GM12878 (cell line): ENCODE data around the gene SPON2. TPM values are rescaled to one million over a fixed set of nuclear protein-coding genes. Genes with fewer than 3 reads are reported as not detected.

ENCODE experiments used
- BACH1 ChIP-seq: fragments of 450-650 bp; IDR thresholded peaks from 2 replicates; pipeline ENCODE4 v1.6.1; 2017; ENCODE audit warnings: mild to moderate bottlenecking, borderline replicate concordance
- CBX5 ChIP-seq: sonication (generic); IDR thresholded peaks from 2 replicates; pipeline ENCODE4 v1.6.1; 2016; ENCODE audit warnings: low read depth, moderate library complexity, mild to moderate bottlenecking, inconsistent platforms
- CEBPB ChIP-seq, 2 experiments: fragments of 150-350 bp in 1 of 2; IDR thresholded peaks; 2 replicates each; pipeline ENCODE4 v1.6.1; 2012 to 2014; ENCODE audit warnings: low read depth in 2 of 2, low read length in 2 of 2, borderline replicate concordance in 1 of 2, inconsistent platforms in 1 of 2
- GABPA ChIP-seq: IDR thresholded peaks from 2 replicates; pipeline ENCODE4 v1.6.1; 2014; ENCODE audit warnings: antibody characterized with exemption, low read depth, mild to moderate bottlenecking, inconsistent platforms
- HDAC2 ChIP-seq: fragments of 200-600 bp; sonication (generic); IDR thresholded peaks from 2 replicates; pipeline ENCODE4 v1.6.1; 2017
- IKZF1 ChIP-seq: fragments of 450-650 bp; conservative IDR thresholded peaks from 2 replicates; pipeline ENCODE4 v1.6.1; 2017; ENCODE audit warnings: antibody characterized with exemption, mild to moderate bottlenecking
- IKZF2 ChIP-seq, 2 experiments: fragments of 450-650 bp; IDR thresholded peaks; 2 replicates each; pipeline ENCODE4 v1.6.1; 2017; ENCODE audit warnings: mild to moderate bottlenecking in 2 of 2, moderate library complexity in 2 of 2
- KLF5 ChIP-seq: fragments of 450-650 bp; IDR thresholded peaks from 2 replicates; pipeline ENCODE4 v1.6.1; 2014; ENCODE audit warnings: mild to moderate bottlenecking; ENCODE audit not compliant: partially characterized antibody
- MEF2B ChIP-seq: fragments of 450-650 bp; IDR thresholded peaks from 2 replicates; pipeline ENCODE4 v1.6.1; 2018; ENCODE audit warnings: mild to moderate bottlenecking, moderate library complexity; ENCODE audit not compliant: partially characterized antibody, poor library complexity, severe bottlenecking
- MYC ChIP-seq: IDR thresholded peaks from 2 replicates; pipeline ENCODE4 v1.6.1; 2011; ENCODE audit warnings: mild to moderate bottlenecking, low read length, moderate library complexity, inconsistent platforms; ENCODE audit not compliant: insufficient read depth, insufficient replicate concordance, insufficient read length, severe bottlenecking
- POLR2A ChIP-seq: IDR thresholded peaks from 2 replicates; pipeline ENCODE4 v1.6.1; 2011; ENCODE audit warnings: low read depth, mild to moderate bottlenecking, low read length
- POLR2AphosphoS2 ChIP-seq: IDR thresholded peaks from 2 replicates; pipeline ENCODE4 v1.6.1; 2011; ENCODE audit warnings: low read depth, mild to moderate bottlenecking, low read length, improper control_type of control experiment, moderate library complexity
- RAD51 ChIP-seq: fragments of 450-650 bp; IDR thresholded peaks from 2 replicates; pipeline ENCODE4 v1.6.1; 2016; ENCODE audit warnings: moderate library complexity, mild to moderate bottlenecking, inconsistent platforms
- RBBP5 ChIP-seq: fragments of 200-600 bp; sonication (generic); conservative IDR thresholded peaks from 2 replicates; pipeline ENCODE4 v1.6.1; 2016
- SIN3A ChIP-seq: IDR thresholded peaks from 2 replicates; pipeline ENCODE4 v1.6.1; 2012; ENCODE audit warnings: low read depth, low read length, improper control_type of control experiment
- SPI1 ChIP-seq: IDR thresholded peaks from 2 replicates; pipeline ENCODE4 v1.6.1; 2011; ENCODE audit warnings: low read depth, mild to moderate bottlenecking, low read length, moderate library complexity, borderline replicate concordance; ENCODE audit not compliant: insufficient read depth
- SREBF2 ChIP-seq: IDR thresholded peaks from 2 replicates; pipeline ENCODE4 v1.6.1; 2012; ENCODE audit warnings: mild to moderate bottlenecking, low read length
- SUPT20H ChIP-seq: IDR thresholded peaks from 2 replicates; pipeline ENCODE4 v1.6.1; 2011; ENCODE audit warnings: low read depth, mild to moderate bottlenecking, low read length, moderate library complexity, borderline replicate concordance; ENCODE audit not compliant: control insufficient read depth
- TCF7 ChIP-seq: IDR thresholded peaks from 2 replicates; pipeline ENCODE4 v1.6.1; 2014; ENCODE audit warnings: antibody characterized with exemption, borderline replicate concordance
- ZNF384 ChIP-seq: IDR thresholded peaks from 2 replicates; pipeline ENCODE4 v1.6.1; 2012; ENCODE audit warnings: low read depth, mild to moderate bottlenecking, low read length, improper control_type of control experiment, borderline replicate concordance
- polyA plus RNA-seq, 11 experiments: library from polyadenylated mRNA; depleted of rRNA in 4 of 11; unstranded in 6 of 11; stranded (reverse) in 5 of 11; fragments of >200 nt; fragmentation: Nextera tagmentation in 4 of 11; fragmentation: Illumina TruSeq in 1 of 11; extraction: Ambion mirVana in 4 of 11; extraction: Trizol in 1 of 11; gene quantifications; 1 replicate in 1 of 11; 2 replicates in 10 of 11; pipeline versions ENCODE4 v1.2.1 to v1.2.3, GENCODE V29; 2011 to 2016; ENCODE audit warnings: inconsistent platforms in 2 of 11, missing spikeins in 2 of 11, low read depth in 1 of 11
- total RNA-seq, 4 experiments: library from RNA; depleted of rRNA in 3 of 4; stranded (reverse); fragments of >200 nt in 3 of 4; fragmentation: Illumina TruSeq in 1 of 4; extraction: Trizol in 1 of 4; gene quantifications; 2 replicates each; pipeline versions ENCODE4 v1.2.1 to v1.2.3, GENCODE V29; 2013 to 2021
- TF ChIP-seq, protein P1 (sequence below): fragments of 450-650 bp; IDR thresholded peaks from 2 replicates; pipeline ENCODE4 v1.6.1; 2017; ENCODE audit warnings: mild to moderate bottlenecking, moderate library complexity
- TF ChIP-seq, protein P2 (sequence below): fragments of 450-650 bp; IDR thresholded peaks from 2 replicates; pipeline ENCODE4 v1.6.1; 2018; ENCODE audit warnings: borderline replicate concordance, mild to moderate bottlenecking; ENCODE audit not compliant: partially characterized antibody
- TF ChIP-seq, protein P3 (sequence below): fragments of 450-650 bp; IDR thresholded peaks from 2 replicates; pipeline ENCODE4 v1.6.1; 2016; ENCODE audit warnings: mild to moderate bottlenecking

The SPON2 gene
- total and polyA plus RNA-seq, 10 of the 15 experiments (the other 5 are each of a cell fraction or from before 2014, with no cell fraction given) = 1.1 to 11.2 (median 7.3) TPM

GRCh38 chr4:1167244-1167949, 5.0 kb downstream of the SPON2 start (continued):
- TF ChIP-seq, protein P1, sequence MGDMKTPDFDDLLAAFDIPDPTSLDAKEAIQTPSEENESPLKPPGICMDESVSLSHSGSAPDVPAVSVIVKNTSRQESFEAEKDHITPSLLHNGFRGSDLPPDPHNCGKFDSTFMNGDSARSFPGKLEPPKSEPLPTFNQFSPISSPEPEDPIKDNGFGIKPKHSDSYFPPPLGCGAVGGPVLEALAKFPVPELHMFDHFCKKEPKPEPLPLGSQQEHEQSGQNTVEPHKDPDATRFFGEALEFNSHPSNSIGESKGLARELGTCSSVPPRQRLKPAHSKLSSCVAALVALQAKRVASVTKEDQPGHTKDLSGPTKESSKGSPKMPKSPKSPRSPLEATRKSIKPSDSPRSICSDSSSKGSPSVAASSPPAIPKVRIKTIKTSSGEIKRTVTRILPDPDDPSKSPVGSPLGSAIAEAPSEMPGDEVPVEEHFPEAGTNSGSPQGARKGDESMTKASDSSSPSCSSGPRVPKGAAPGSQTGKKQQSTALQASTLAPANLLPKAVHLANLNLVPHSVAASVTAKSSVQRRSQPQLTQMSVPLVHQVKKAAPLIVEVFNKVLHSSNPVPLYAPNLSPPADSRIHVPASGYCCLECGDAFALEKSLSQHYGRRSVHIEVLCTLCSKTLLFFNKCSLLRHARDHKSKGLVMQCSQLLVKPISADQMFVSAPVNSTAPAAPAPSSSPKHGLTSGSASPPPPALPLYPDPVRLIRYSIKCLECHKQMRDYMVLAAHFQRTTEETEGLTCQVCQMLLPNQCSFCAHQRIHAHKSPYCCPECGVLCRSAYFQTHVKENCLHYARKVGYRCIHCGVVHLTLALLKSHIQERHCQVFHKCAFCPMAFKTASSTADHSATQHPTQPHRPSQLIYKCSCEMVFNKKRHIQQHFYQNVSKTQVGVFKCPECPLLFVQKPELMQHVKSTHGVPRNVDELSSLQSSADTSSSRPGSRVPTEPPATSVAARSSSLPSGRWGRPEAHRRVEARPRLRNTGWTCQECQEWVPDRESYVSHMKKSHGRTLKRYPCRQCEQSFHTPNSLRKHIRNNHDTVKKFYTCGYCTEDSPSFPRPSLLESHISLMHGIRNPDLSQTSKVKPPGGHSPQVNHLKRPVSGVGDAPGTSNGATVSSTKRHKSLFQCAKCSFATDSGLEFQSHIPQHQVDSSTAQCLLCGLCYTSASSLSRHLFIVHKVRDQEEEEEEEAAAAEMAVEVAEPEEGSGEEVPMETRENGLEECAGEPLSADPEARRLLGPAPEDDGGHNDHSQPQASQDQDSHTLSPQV = no peak
- TF ChIP-seq HDAC2 (no peak), IKZF2 (IDR thresholded peaks at IDR 0.05) (peak in 1 of 2 experiments; percentile 37; a peak in 2 of 4 replicates), SREBF2 (no peak), RAD51 (no peak), SPI1 (no peak), IKZF1 (peak; percentile 79), POLR2AphosphoS2 (no peak), POLR2A (peak; percentile 86), KLF5 (peak; percentile 66), BACH1 (peak; percentile 47; the same call in 1 of the 2 replicates), ZNF384 (no peak), SUPT20H (no peak), CEBPB (IDR thresholded peaks at IDR 0.05; ENCODE audit: borderline replicate concordance in 1 of 2, low read depth in 2 of 2, low read length in 2 of 2) (no peak), GABPA (no peak), MYC (peak; percentile 71), TCF7 (no peak), SIN3A (no peak), MEF2B (peak; percentile 45), CBX5 (no peak), RBBP5 (no peak)
- TF ChIP-seq, protein P2, sequence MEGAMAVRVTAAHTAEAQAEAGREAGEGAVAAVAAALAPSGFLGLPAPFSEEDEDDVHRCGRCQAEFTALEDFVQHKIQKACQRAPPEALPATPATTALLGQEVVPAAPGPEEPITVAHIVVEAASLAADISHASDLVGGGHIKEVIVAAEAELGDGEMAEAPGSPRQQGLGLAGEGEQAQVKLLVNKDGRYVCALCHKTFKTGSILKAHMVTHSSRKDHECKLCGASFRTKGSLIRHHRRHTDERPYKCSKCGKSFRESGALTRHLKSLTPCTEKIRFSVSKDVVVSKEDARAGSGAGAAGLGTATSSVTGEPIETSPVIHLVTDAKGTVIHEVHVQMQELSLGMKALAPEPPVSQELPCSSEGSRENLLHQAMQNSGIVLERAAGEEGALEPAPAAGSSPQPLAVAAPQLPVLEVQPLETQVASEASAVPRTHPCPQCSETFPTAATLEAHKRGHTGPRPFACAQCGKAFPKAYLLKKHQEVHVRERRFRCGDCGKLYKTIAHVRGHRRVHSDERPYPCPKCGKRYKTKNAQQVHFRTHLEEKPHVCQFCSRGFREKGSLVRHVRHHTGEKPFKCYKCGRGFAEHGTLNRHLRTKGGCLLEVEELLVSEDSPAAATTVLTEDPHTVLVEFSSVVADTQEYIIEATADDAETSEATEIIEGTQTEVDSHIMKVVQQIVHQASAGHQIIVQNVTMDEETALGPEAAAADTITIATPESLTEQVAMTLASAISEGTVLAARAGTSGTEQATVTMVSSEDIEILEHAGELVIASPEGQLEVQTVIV = no peak
- TF ChIP-seq, protein P3, sequence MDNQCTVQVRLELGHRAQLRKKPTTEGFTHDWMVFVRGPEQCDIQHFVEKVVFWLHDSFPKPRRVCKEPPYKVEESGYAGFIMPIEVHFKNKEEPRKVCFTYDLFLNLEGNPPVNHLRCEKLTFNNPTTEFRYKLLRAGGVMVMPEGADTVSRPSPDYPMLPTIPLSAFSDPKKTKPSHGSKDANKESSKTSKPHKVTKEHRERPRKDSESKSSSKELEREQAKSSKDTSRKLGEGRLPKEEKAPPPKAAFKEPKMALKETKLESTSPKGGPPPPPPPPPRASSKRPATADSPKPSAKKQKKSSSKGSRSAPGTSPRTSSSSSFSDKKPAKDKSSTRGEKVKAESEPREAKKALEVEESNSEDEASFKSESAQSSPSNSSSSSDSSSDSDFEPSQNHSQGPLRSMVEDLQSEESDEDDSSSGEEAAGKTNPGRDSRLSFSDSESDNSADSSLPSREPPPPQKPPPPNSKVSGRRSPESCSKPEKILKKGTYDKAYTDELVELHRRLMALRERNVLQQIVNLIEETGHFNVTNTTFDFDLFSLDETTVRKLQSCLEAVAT = peak; percentile 66; the same call in 1 of the 2 replicates
